Activated naive CD8-positive, alpha-beta T cell treated with anti-CD3 and anti-CD28 coated beads for 36 hours (primary cell): Measurements from ENCODE around the gene AFG3L2. TPM values are rescaled to one million over a fixed set of nuclear protein-coding genes. Genes with fewer than 3 reads are reported as not detected.
"Not testable (repeated sequence)": the region's sequence is repeated elsewhere in the genome, so short reads cannot be mapped to it uniquely, and the experiment has no call there.

ENCODE experiments used
- DNase-seq: peaks from one replicate; pipeline ENCODE4 v3.0.0; 2021
- H3K27ac Mint-ChIP-seq: one replicate; pipeline ENCODE4 v1.8.0; 2022; ENCODE audit warnings: mild to moderate bottlenecking, moderate library complexity, mixed read lengths
- H3K27me3 Mint-ChIP-seq: one replicate; pipeline ENCODE4 v1.8.0; 2022; ENCODE audit warnings: mild to moderate bottlenecking, mixed read lengths
- H3K36me3 Mint-ChIP-seq: one replicate; pipeline ENCODE4 v1.8.0; 2021; ENCODE audit warnings: mild to moderate bottlenecking, mixed read lengths
- H3K4me1 Mint-ChIP-seq: one replicate; pipeline ENCODE4 v1.8.0; 2021; ENCODE audit warnings: mixed read lengths
- H3K4me3 Mint-ChIP-seq: one replicate; pipeline ENCODE4 v1.8.0; 2022; ENCODE audit warnings: mild to moderate bottlenecking, moderate library complexity, mixed read lengths
- H3K9me3 Mint-ChIP-seq: one replicate; pipeline ENCODE4 v1.8.0; 2022; ENCODE audit warnings: mixed read lengths
- total RNA-seq, 2 experiments: library from RNA; stranded (reverse); gene quantifications; one replicate each; pipeline ENCODE4 v1.2.3, GENCODE V29; 2021

The AFG3L2 gene
- 10 to 100 TPM; 80.4 to 80.7 TPM for total RNA-seq

DNA sequence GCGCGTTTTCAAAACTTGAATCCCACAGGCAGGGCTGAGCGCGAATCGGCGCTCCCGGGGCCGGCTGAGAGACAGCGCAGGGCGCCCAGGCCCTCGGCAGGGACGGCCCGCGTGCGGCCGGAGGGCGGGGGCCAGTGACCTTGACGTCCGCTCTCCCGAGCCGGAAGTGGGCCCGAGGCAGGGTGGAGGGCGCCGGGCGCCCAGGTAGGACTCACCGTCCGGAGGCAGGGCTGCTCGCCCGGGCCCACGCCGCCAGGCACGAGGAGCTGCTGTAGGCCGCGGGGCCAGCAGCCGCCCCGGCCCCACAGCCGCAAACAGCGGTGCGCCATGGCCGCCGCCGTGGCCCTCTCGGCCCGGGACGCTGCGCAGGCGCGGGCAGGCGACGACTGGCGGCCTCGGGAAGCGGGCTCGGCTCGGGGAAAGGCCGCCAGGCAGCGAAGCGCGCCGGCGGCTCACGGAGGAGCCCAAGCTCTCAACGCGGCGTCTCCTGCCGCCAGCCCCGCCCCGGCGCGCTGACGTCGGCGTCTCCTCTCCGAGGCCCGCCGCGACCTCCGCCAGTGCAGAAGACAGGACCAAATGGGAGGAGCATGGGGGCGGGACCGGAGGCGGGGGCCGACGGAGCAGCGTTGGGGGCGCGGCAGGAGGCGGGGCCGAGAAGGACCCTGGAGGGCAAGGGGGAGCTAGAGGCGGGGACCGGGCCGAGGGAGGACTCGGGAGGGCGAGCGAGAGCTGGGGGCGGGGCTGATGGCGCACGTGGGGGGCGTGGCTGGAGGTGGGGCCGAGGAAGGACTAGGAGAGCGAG lies at the start of gene AFG3L2:
TSS of gene AFG3L2 (minus strand) at position 474 of the 802 bp plus-strand sequence. CDS start at position 329, 145 bp downstream.
- Mint-ChIP-seq H3K36me3 (peaks cover 30% of the 10 kb centered on the region), H3K27me3 (no peaks in the 10 kb centered on the region), H3K4me1 (peaks cover 39% of the 10 kb centered on the region), H3K27ac (peak within 1 kb of the TSS; percentile 94), H3K4me3 (peak within 1 kb of the TSS; percentile 93), H3K9me3 (no peaks in the 10 kb centered on the region)
- DNase-seq = peak; percentile 100

DNA sequence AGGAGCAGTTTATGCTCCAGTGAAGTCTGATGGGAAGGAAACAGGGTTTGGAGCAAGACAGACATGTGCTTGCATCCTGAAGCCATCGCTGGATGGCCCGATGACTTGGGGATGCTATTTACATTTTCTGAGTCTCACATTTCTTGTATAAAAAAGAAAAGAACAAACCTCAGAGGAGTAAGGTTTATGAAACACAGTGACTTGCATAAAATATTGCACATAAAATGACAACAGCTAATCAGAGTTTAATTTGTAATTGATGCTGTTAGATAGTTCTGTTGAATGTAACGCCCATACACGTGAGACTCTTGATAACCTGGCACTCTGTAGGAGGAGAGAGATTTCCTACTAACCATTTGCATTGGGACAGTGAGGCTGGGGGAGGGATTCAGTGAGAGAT lies 47.2 kb upstream of the AFG3L2 start:
- peaks cover 25% of the 10 kb centered on the region for H3K36me3 Mint-ChIP-seq

DNA sequence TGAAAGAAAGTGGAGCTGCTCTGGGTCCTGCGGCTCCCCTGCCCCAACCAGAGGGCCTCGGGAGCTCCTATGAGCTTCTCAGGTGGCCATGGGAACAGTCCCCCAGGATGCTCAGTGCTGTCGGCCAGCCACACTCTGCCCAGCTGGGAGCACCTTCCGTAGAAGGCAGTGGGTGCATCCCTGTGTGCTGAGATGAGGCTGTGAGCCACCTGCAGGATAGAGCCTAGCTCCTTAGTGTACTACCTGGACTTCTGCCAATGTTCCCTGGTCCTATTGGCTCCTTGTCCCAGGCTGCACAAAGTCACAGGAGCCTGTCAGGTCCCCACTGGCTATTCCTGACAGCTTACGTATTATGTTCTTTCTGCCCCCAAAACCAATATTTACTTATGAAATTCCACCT lies 46.8 kb upstream of the AFG3L2 start:
- Mint-ChIP-seq H3K27ac (no peak overlapping the region), H3K4me1 (peaks cover 9% of the 10 kb centered on the region), H3K36me3 (peaks cover 25% of the 10 kb centered on the region), H3K27me3 (no peaks in the 10 kb centered on the region), H3K9me3 (no peaks in the 10 kb centered on the region), H3K4me3 (no peak overlapping the region)
- no peak for DNase-seq

More for the DNA sequence above, 47.2 kb upstream of the AFG3L2 start:
- Mint-ChIP-seq H3K27me3 (no peaks in the 10 kb centered on the region), H3K4me3 (no peak overlapping the region), H3K4me1 (peaks cover 9% of the 10 kb centered on the region), H3K9me3 (no peaks in the 10 kb centered on the region), H3K27ac (no peak overlapping the region)
- no peak for DNase-seq

- no peaks in the 10 kb centered on the region for H3K27me3 Mint-ChIP-seq
- peaks cover 27% of the 10 kb centered on the region for H3K36me3 Mint-ChIP-seq
- DNase-seq = no peak
- H3K4me1 Mint-ChIP-seq = peaks cover 9% of the 10 kb centered on the region
- H3K9me3 Mint-ChIP-seq = no peaks in the 10 kb centered on the region
- no peak overlapping the region for H3K4me3 Mint-ChIP-seq
- H3K27ac Mint-ChIP-seq = no peak overlapping the region
Observed at GRCh38 chr18:12423393-12423792, 46.4 kb upstream of the AFG3L2 start.

- peaks cover 8% of the 10 kb centered on the region for H3K4me1 Mint-ChIP-seq
- H3K9me3 Mint-ChIP-seq = no peaks in the 10 kb centered on the region
- H3K4me3 Mint-ChIP-seq = no peak overlapping the region
- DNase-seq = no peak
- H3K27ac Mint-ChIP-seq = no peak overlapping the region
- peaks cover 29% of the 10 kb centered on the region for H3K36me3 Mint-ChIP-seq
- H3K27me3 Mint-ChIP-seq = no peaks in the 10 kb centered on the region
Observed at GRCh38 chr18:12422936-12423335, 45.9 kb upstream of the AFG3L2 start.

- Mint-ChIP-seq H3K36me3 (peaks cover 21% of the 10 kb centered on the region), H3K9me3 (no peaks in the 10 kb centered on the region), H3K4me3 (no peak overlapping the region), H3K27ac (no peak overlapping the region), H3K4me1 (peaks cover 7% of the 10 kb centered on the region), H3K27me3 (no peaks in the 10 kb centered on the region)
- no peak for DNase-seq
Observed at GRCh38 chr18:12421732-12422131, 44.7 kb upstream of the AFG3L2 start.

GRCh38 chr18:12420821-12421421 lies 43.9 kb upstream of the AFG3L2 start:
- Mint-ChIP-seq H3K4me3 (peak overlapping the region; percentile 64), H3K27ac (no peak overlapping the region), H3K9me3 (no peaks in the 10 kb centered on the region), H3K4me1 (peaks cover 7% of the 10 kb centered on the region), H3K36me3 (peaks cover 21% of the 10 kb centered on the region), H3K27me3 (no peaks in the 10 kb centered on the region)
- no peak for DNase-seq

- H3K4me3 Mint-ChIP-seq = no peak overlapping the region
- H3K36me3 Mint-ChIP-seq = peaks cover 18% of the 10 kb centered on the region
- peaks cover 7% of the 10 kb centered on the region for H3K4me1 Mint-ChIP-seq
- DNase-seq = no peak
- no peaks in the 10 kb centered on the region for H3K27me3 Mint-ChIP-seq
- no peak overlapping the region for H3K27ac Mint-ChIP-seq
- H3K9me3 Mint-ChIP-seq = no peaks in the 10 kb centered on the region
Observed at GRCh38 chr18:12417687-12418086, 40.7 kb upstream of the AFG3L2 start.

DNA sequence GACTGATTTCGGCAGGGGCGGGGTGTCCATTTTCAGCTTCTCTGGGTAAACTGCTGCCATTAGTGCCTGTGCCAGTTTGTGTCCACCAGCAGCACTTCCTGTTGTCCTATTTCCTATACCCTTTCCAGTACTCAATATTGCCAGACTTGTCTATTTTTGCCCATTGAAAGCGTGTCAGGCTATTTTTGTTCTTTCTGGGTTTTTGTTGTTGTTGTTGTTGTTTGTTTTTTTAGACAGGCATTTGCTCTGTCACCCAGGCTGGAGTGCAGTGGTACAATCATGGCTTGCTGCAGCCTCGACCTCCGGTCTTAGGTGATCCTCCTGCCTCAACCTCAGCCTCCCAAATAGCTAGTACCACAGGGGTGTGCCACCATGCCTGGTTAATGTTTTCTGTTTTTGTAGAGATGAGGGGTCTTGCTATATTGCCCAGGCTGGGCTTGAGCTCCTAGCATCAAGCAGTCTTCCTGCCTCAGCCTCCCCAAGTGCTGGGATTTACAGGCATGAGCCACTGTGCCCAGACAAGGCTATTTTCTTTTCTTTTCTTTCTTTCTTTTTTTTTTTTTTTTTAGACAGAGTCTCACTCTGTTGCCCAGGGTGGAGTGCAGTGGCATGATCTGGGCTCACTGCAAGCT lies 39.2 kb upstream of the AFG3L2 start:
- H3K27me3 Mint-ChIP-seq = no peaks in the 10 kb centered on the region
- peaks cover 16% of the 10 kb centered on the region for H3K36me3 Mint-ChIP-seq
- no peaks in the 10 kb centered on the region for H3K9me3 Mint-ChIP-seq
- DNase-seq = no peak
- H3K4me1 Mint-ChIP-seq = peaks cover 6% of the 10 kb centered on the region
- no peak overlapping the region for H3K27ac Mint-ChIP-seq
- H3K4me3 Mint-ChIP-seq = no peak overlapping the region

- Mint-ChIP-seq H3K36me3 (peaks cover 7% of the 10 kb centered on the region), H3K9me3 (no peaks in the 10 kb centered on the region), H3K27ac (no peak overlapping the region), H3K27me3 (peaks cover under 1% of the 10 kb centered on the region), H3K4me1 (peaks cover 14% of the 10 kb centered on the region), H3K4me3 (no peak overlapping the region)
- DNase-seq = no peak
Observed at GRCh38 chr18:12411456-12411855, 34.4 kb upstream of the AFG3L2 start.

GRCh38 chr18:12410747-12411146 lies 33.7 kb upstream of the AFG3L2 start:
- H3K4me1 Mint-ChIP-seq = peaks cover 16% of the 10 kb centered on the region
- H3K27me3 Mint-ChIP-seq, H3K36me3 Mint-ChIP-seq, H3K27ac Mint-ChIP-seq, DNase-seq, H3K9me3 Mint-ChIP-seq, H3K4me3 Mint-ChIP-seq: not testable (repeated sequence)

- Mint-ChIP-seq H3K36me3 (peaks cover 3% of the 10 kb centered on the region), H3K27me3 (peaks cover 13% of the 10 kb centered on the region), H3K9me3 (no peaks in the 10 kb centered on the region), H3K4me3 (no peak overlapping the region), H3K27ac (no peak overlapping the region), H3K4me1 (peaks cover 16% of the 10 kb centered on the region)
- DNase-seq = no peak
Observed at GRCh38 chr18:12410081-12410481, 33.1 kb upstream of the AFG3L2 start.

DNA sequence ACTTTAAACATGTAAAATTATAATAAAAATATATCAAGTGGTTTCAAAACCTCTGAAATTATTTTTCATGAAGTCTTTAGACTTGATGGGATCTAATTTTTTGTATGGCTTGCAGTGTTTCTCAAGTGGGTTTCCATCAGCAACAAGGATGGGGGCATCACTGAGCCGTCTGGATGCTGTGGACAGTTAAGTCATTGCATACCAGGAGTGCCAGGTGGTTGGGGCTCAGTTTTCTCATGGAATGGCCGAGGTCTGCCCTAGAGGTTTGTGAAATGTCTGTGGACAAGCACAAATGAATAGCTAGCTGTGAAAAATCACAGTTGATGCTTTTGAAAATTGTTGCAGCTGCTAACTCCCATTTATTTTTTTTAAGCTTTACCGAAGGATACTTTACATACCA lies 32.4 kb upstream of the AFG3L2 start:
- peaks cover 16% of the 10 kb centered on the region for H3K4me1 Mint-ChIP-seq
- H3K27ac Mint-ChIP-seq = no peak overlapping the region
- peaks cover 3% of the 10 kb centered on the region for H3K36me3 Mint-ChIP-seq
- peaks cover 17% of the 10 kb centered on the region for H3K27me3 Mint-ChIP-seq
- H3K4me3 Mint-ChIP-seq = no peak overlapping the region
- no peaks in the 10 kb centered on the region for H3K9me3 Mint-ChIP-seq
- no peak for DNase-seq

GRCh38 chr18:12408247-12408869 lies 31.3 kb upstream of the AFG3L2 start:
- Mint-ChIP-seq H3K36me3 (peaks cover 3% of the 10 kb centered on the region), H3K4me1 (peaks cover 21% of the 10 kb centered on the region), H3K27me3 (peaks cover 25% of the 10 kb centered on the region), H3K4me3 (peak overlapping the region; percentile 83), H3K27ac (peak overlapping the region; percentile 78), H3K9me3 (no peaks in the 10 kb centered on the region)
- DNase-seq = no peak
